UCSD-AML1 (cell line): ENCODE data around the gene FERMT2.

Source experiments
- DNase-seq: peaks from one replicate; lab custom pipeline; 2025; ENCODE audit not compliant: unreplicated experiment; lab: John Stamatoyannopoulos, UW

FERMT2 gene

GRCh38 chr14:52950898-52951680 lies at the start of gene FERMT2:
TSS of gene FERMT2 (minus strand) at chr14:52951050. CDS start at chr14:52950568, 482 bp downstream.
- no peak for DNase-seq

GRCh38 chr14:52998376-52999015 lies 47.6 kb upstream of the FERMT2 start:
- DNase-seq = no peak

- DNase-seq = no peak
Observed at GRCh38 chr14:52996493-52996892, 45.6 kb upstream of the FERMT2 start.

- no peak for DNase-seq
Observed at GRCh38 chr14:52995998-52996397, 45.1 kb upstream of the FERMT2 start.

- no peak for DNase-seq
Observed at GRCh38 chr14:52992236-52992870, 41.5 kb upstream of the FERMT2 start.

- DNase-seq = no peak
Observed at GRCh38 chr14:52988139-52988538, 37.3 kb upstream of the FERMT2 start.

- no peak for DNase-seq
Observed at GRCh38 chr14:52987514-52987913, 36.7 kb upstream of the FERMT2 start.

GRCh38 chr14:52987042-52987441 lies 36.2 kb upstream of the FERMT2 start:
- no peak for DNase-seq

GRCh38 chr14:52977798-52978197 lies 26.9 kb upstream of the FERMT2 start:
- DNase-seq = no peak

- no peak for DNase-seq
Observed at GRCh38 chr14:52974406-52974805, 23.6 kb upstream of the FERMT2 start.

GRCh38 chr14:52961060-52961639 lies 10.3 kb upstream of the FERMT2 start:
- peak; percentile 11 for DNase-seq

- no peak for DNase-seq
Observed at GRCh38 chr14:52960627-52961026, 9.8 kb upstream of the FERMT2 start.

- no peak for DNase-seq
Observed at GRCh38 chr14:52954346-52955214, 3.7 kb upstream of the FERMT2 start.

GRCh38 chr14:52951681-52952554 lies 1.1 kb upstream of the FERMT2 start:
- no peak for DNase-seq

GRCh38 chr14:52950410-52950897 lies 396 bp downstream of the FERMT2 start:
- peak; percentile 15 for DNase-seq

GRCh38 chr14:52949711-52950409 lies 990 bp downstream of the FERMT2 start:
- DNase-seq = no peak

- DNase-seq = no peak
Observed at GRCh38 chr14:52949249-52949648, 1.6 kb downstream of the FERMT2 start.

- no peak for DNase-seq
Observed at GRCh38 chr14:52948836-52949235, 2.0 kb downstream of the FERMT2 start.

- no peak for DNase-seq
Observed at GRCh38 chr14:52948039-52948438, 2.8 kb downstream of the FERMT2 start.
